HUES48 (cell line): ENCODE data around the gene AGBL4.

Experiments used
- H3K27ac ChIP-seq: one replicate; pipeline ENCODE4 v1.7.0; 2013; ENCODE audit warnings: low read depth, low read length, inconsistent platforms
- H3K27me3 ChIP-seq: 2 replicates; pipeline ENCODE4 v1.6.1; 2013; ENCODE audit warnings: mild to moderate bottlenecking, low read length; ENCODE audit not compliant: control insufficient read depth, insufficient read depth
- H3K36me3 ChIP-seq: 2 replicates; pipeline ENCODE4 v1.6.1; 2013; ENCODE audit warnings: low read length; ENCODE audit not compliant: control insufficient read depth, insufficient read depth
- H3K4me1 ChIP-seq: 2 replicates; pipeline ENCODE4 v1.6.1; 2013; ENCODE audit warnings: mild to moderate bottlenecking, low read length; ENCODE audit not compliant: control insufficient read depth, insufficient read depth
- H3K4me3 ChIP-seq: 2 replicates; pipeline ENCODE4 v1.5.1; 2013; ENCODE audit warnings: mild to moderate bottlenecking, low read depth, low read length
- H3K9ac ChIP-seq: 2 replicates; pipeline ENCODE4 v1.6.1; 2013; ENCODE audit warnings: mild to moderate bottlenecking, low read depth, low read length, moderate library complexity
- H3K9me3 ChIP-seq: 2 replicates; pipeline ENCODE4 v1.6.1; 2013; ENCODE audit warnings: low read length; ENCODE audit not compliant: control insufficient read depth, insufficient read depth

Gene AGBL4

DNA sequence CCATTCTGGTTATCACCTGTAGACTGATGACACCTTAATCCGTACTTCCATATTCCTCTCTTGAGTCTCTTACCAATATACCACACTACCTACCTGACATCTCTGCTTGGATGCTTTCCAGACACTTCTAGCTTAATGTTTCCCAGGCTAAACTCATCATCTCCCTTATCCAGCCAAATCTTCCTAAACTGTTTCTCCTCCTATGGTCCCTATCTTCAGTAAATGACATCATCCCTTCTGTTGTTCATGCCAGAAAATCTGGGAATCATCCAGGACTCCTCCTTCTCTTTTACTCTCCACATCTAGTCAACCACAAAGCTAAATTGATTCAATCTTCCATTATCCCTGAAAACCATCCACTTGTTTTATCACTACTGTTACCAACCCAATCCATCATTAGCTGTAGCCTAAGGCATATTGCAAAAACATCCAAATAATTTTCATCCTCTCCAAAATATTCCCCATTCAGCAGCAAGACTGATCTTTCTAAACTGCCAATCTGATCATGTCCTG is 783.0 kb downstream of the AGBL4 start:
- H3K4me1 ChIP-seq = no peaks in the 10 kb centered on the region
- no peak overlapping the region for H3K4me3 ChIP-seq
- H3K27ac ChIP-seq = no peak overlapping the region
- no peaks in the 10 kb centered on the region for H3K36me3 ChIP-seq
- H3K9ac ChIP-seq = no peak overlapping the region
- H3K9me3 ChIP-seq = peaks cover 13% of the 10 kb centered on the region; the same call in 1 of the 2 replicates
- H3K27me3 ChIP-seq = no peaks in the 10 kb centered on the region

- H3K36me3 ChIP-seq = no peaks in the 10 kb centered on the region
- no peaks in the 10 kb centered on the region for H3K4me1 ChIP-seq
- peaks cover 10% of the 10 kb centered on the region; the same call in 1 of the 2 replicates for H3K9me3 ChIP-seq
- H3K9ac ChIP-seq = no peak overlapping the region
- H3K27ac ChIP-seq = no peak overlapping the region
- no peaks in the 10 kb centered on the region for H3K27me3 ChIP-seq
- no peak overlapping the region for H3K4me3 ChIP-seq
Observed at GRCh38 chr1:49234988-49235387, 788.8 kb downstream of the AGBL4 start.

- Histone ChIP-seq H3K9ac (no peak overlapping the region), H3K27me3 (no peaks in the 10 kb centered on the region), H3K9me3 (no peaks in the 10 kb centered on the region), H3K4me1 (no peaks in the 10 kb centered on the region), H3K27ac (no peak overlapping the region), H3K4me3 (no peak overlapping the region), H3K36me3 (no peaks in the 10 kb centered on the region)
Observed at GRCh38 chr1:49229555-49229954, 794.2 kb downstream of the AGBL4 start.

GRCh38 chr1:49226758-49227157 is 797.0 kb downstream of the AGBL4 start:
- H3K27ac ChIP-seq = no peak overlapping the region
- no peaks in the 10 kb centered on the region for H3K9me3 ChIP-seq
- H3K9ac ChIP-seq = no peak overlapping the region
- no peaks in the 10 kb centered on the region for H3K27me3 ChIP-seq
- H3K4me3 ChIP-seq = no peak overlapping the region
- H3K36me3 ChIP-seq = no peaks in the 10 kb centered on the region
- no peaks in the 10 kb centered on the region for H3K4me1 ChIP-seq

- no peaks in the 10 kb centered on the region for H3K9me3 ChIP-seq
- H3K27me3 ChIP-seq = no peaks in the 10 kb centered on the region
- H3K4me1 ChIP-seq = no peaks in the 10 kb centered on the region
- H3K27ac ChIP-seq = no peak overlapping the region
- no peak overlapping the region for H3K9ac ChIP-seq
- H3K36me3 ChIP-seq = no peaks in the 10 kb centered on the region
- no peak overlapping the region for H3K4me3 ChIP-seq
Observed at GRCh38 chr1:49225464-49225863, 798.3 kb downstream of the AGBL4 start.

- Histone ChIP-seq H3K27me3 (no peaks in the 10 kb centered on the region), H3K4me3 (no peak overlapping the region), H3K36me3 (no peaks in the 10 kb centered on the region), H3K9ac (no peak overlapping the region), H3K9me3 (no peaks in the 10 kb centered on the region), H3K4me1 (no peaks in the 10 kb centered on the region), H3K27ac (no peak overlapping the region)
Observed at GRCh38 chr1:49213301-49213700, 810.5 kb downstream of the AGBL4 start.

DNA sequence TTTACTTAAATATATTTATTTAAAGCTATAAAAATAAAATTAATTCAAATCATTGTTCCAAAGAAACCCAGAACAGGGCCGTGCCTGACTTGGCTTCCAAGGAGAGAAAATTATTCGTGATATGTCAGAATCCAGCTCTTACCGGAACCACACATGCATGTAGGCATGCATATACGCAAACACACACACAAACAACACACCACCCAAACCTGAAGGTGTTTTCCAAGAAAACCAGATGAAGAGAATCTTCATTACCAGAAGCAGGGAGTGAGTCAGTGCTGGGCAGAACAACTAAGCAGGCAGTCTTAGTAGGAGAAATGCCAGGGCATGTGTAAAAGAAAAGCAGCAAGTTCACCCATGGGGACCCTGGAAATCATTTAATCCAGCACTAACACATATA is 815.0 kb downstream of the AGBL4 start:
- Histone ChIP-seq H3K27me3 (no peaks in the 10 kb centered on the region), H3K4me3 (no peak overlapping the region), H3K36me3 (no peaks in the 10 kb centered on the region), H3K9ac (no peak overlapping the region), H3K27ac (no peak overlapping the region), H3K4me1 (no peaks in the 10 kb centered on the region), H3K9me3 (no peaks in the 10 kb centered on the region)

DNA sequence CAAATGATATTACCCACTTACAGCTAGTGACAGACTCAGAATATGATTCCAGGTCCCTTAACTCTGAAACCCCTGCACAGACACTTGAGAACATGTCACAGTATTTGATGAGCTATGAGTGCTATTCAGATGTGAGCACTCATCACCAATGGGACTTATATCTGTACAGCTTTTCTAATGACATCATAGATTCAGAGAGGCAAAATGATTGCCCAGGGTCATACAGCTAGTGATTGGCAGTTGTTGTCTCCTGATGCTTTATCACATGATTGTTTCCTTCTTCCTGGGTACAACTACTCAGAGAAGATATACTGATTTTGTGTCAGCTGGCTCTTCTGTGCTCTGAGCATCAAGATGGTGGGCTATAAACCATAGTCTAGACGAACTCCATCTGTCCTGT is 819.0 kb downstream of the AGBL4 start:
- Histone ChIP-seq H3K4me1 (peaks cover 14% of the 10 kb centered on the region), H3K9ac (no peak overlapping the region), H3K9me3 (no peaks in the 10 kb centered on the region; the same call in 1 of the 2 replicates), H3K36me3 (no peaks in the 10 kb centered on the region), H3K27ac (no peak overlapping the region), H3K4me3 (no peak overlapping the region), H3K27me3 (no peaks in the 10 kb centered on the region)

- H3K4me3 ChIP-seq = no peak overlapping the region
- H3K27me3 ChIP-seq = no peaks in the 10 kb centered on the region
- no peak overlapping the region for H3K9ac ChIP-seq
- peaks cover 14% of the 10 kb centered on the region for H3K4me1 ChIP-seq
- no peaks in the 10 kb centered on the region for H3K36me3 ChIP-seq
- H3K9me3 ChIP-seq = peaks cover 5% of the 10 kb centered on the region
- H3K27ac ChIP-seq = no peak overlapping the region
Observed at GRCh38 chr1:49200738-49201137, 823.0 kb downstream of the AGBL4 start.

DNA sequence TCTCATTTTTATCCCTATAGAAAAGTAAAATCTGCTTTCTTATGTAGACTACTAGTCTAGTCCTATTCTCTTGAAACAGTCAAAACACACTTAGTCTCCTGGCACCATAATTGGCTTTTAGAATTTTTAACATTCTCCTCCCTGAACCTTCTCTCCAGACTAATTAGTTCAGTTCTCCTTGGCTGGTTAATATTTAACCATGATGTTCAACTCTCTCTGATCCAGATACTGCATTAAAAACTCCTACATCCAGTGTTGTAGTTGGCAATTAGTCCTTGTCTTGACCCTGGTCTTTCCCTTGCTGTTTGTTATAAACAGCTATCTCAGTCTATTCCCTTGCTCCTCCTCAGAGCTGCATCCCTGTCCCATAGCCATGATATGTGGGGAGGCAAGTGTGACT is 824.2 kb downstream of the AGBL4 start:
- Histone ChIP-seq H3K27ac (no peak overlapping the region), H3K9ac (no peak overlapping the region), H3K4me1 (peaks cover 14% of the 10 kb centered on the region), H3K9me3 (peaks cover 5% of the 10 kb centered on the region), H3K4me3 (no peak overlapping the region), H3K36me3 (no peaks in the 10 kb centered on the region), H3K27me3 (no peaks in the 10 kb centered on the region)

- no peak overlapping the region for H3K4me3 ChIP-seq
- peaks cover 9% of the 10 kb centered on the region for H3K9me3 ChIP-seq
- H3K36me3 ChIP-seq = no peaks in the 10 kb centered on the region
- peaks cover 14% of the 10 kb centered on the region for H3K4me1 ChIP-seq
- no peak overlapping the region for H3K27ac ChIP-seq
- no peak overlapping the region for H3K9ac ChIP-seq
- H3K27me3 ChIP-seq = no peaks in the 10 kb centered on the region
Observed at GRCh38 chr1:49197081-49197480, 826.7 kb downstream of the AGBL4 start.

DNA sequence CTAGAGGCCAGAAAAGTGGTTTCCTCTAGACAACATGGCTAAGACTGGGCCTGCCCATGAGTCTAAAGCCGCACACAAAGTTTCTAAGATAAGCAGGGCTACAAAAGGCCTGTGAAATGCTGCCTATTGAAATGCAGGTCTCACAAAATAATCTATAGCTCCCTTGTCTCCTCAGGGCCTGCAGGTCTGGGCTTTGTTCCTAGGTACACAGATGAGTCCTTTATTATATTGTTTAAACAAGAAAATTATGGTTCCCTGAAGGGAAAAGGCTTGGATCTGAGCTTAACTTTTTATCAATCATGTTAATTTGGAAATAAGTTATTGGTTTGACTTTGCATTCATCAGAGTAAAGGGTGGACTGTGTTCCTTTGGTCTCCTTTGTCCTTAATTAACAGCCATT is 833.6 kb downstream of the AGBL4 start:
- Histone ChIP-seq H3K4me1 (no peaks in the 10 kb centered on the region), H3K9ac (no peak overlapping the region), H3K9me3 (peaks cover 30% of the 10 kb centered on the region), H3K27me3 (no peaks in the 10 kb centered on the region), H3K27ac (no peak overlapping the region), H3K36me3 (no peaks in the 10 kb centered on the region), H3K4me3 (no peak overlapping the region)
